Measurements from ENCODE around the gene BAZ2B. TPM values are rescaled to one million over a fixed set of nuclear protein-coding genes. Genes with fewer than 3 reads are reported as not detected.

The BAZ2B gene
- polyA plus RNA-seq, 2 donors = 12.5 to 18.3 TPM

- WGBS, 2 donors = 95 to 100% methylated on average over 1 of the region's 1 CpG
- no peaks in the 10 kb centered on the region for H3K9me3 ChIP-seq (ENCODE audit: control insufficient read depth in 2 of 2, insufficient read depth in 1 of 2, low read depth in 1 of 2, low read length in 1 of 2)
- no peak overlapping the region for H3K27ac ChIP-seq (ENCODE audit: low read depth in 2 of 2, low read length in 1 of 2)
- no peak overlapping the region for H3K4me3 ChIP-seq (ENCODE audit: low read depth in 1 of 2, low read length in 2 of 2)
- no peaks in the 10 kb centered on the region for H3K36me3 ChIP-seq (ENCODE audit: control insufficient read depth in 2 of 2, insufficient read depth in 2 of 2, low read length in 1 of 2)
- no peaks in the 10 kb centered on the region for H3K4me1 ChIP-seq (ENCODE audit: control insufficient read depth in 2 of 2, insufficient read depth in 2 of 2, low read length in 1 of 2)
- no peaks in the 10 kb centered on the region for H3K27me3 ChIP-seq (ENCODE audit: control insufficient read depth in 1 of 2, insufficient read depth in 2 of 2, low read length in 2 of 2)
Measured at GRCh38 chr2:159501743-159502142, 114.6 kb downstream of the BAZ2B start.

- WGBS, 2 donors = 66% methylated on average over 2 of the region's 2 CpGs
- H3K27ac ChIP-seq (ENCODE audit: low read depth in 2 of 2, low read length in 1 of 2) = peak overlapping the region in 1 of 2 donors; percentile 58
Measured at GRCh38 chr2:159497847-159498246, 118.5 kb downstream of the BAZ2B start.

GRCh38 chr2:159497256-159497655, 119.1 kb downstream of the BAZ2B start:
- no peaks in the 10 kb centered on the region for H3K36me3 ChIP-seq (ENCODE audit: control insufficient read depth in 2 of 2, insufficient read depth in 2 of 2, low read length in 1 of 2)
- no peaks in the 10 kb centered on the region for H3K27me3 ChIP-seq (ENCODE audit: control insufficient read depth in 1 of 2, insufficient read depth in 2 of 2, low read length in 2 of 2)
- H3K9me3 ChIP-seq (ENCODE audit: control insufficient read depth in 2 of 2, insufficient read depth in 1 of 2, low read depth in 1 of 2, low read length in 1 of 2) = no peaks in the 10 kb centered on the region
- H3K4me3 ChIP-seq (ENCODE audit: low read depth in 1 of 2, low read length in 2 of 2) = no peak overlapping the region
- H3K4me1 ChIP-seq (ENCODE audit: control insufficient read depth in 2 of 2, insufficient read depth in 2 of 2, low read length in 1 of 2) = no peaks in the 10 kb centered on the region
- H3K27ac ChIP-seq (ENCODE audit: low read depth in 2 of 2, low read length in 1 of 2) = peak overlapping the region in 1 of 2 donors; percentile 18

More at GRCh38 chr2:159497847-159498246, 118.5 kb downstream of the BAZ2B start:
- Histone ChIP-seq H3K36me3 (ENCODE audit: control insufficient read depth in 2 of 2, insufficient read depth in 2 of 2, low read length in 1 of 2) (no peaks in the 10 kb centered on the region), H3K4me1 (ENCODE audit: control insufficient read depth in 2 of 2, insufficient read depth in 2 of 2, low read length in 1 of 2) (no peaks in the 10 kb centered on the region), H3K4me3 (ENCODE audit: low read depth in 1 of 2, low read length in 2 of 2) (no peak overlapping the region), H3K9me3 (ENCODE audit: control insufficient read depth in 2 of 2, insufficient read depth in 1 of 2, low read depth in 1 of 2, low read length in 1 of 2) (no peaks in the 10 kb centered on the region), H3K27me3 (ENCODE audit: control insufficient read depth in 1 of 2, insufficient read depth in 2 of 2, low read length in 2 of 2) (no peaks in the 10 kb centered on the region)

GRCh38 chr2:159489476-159489875, 126.9 kb downstream of the BAZ2B start:
- Histone ChIP-seq H3K4me1 (ENCODE audit: control insufficient read depth in 2 of 2, insufficient read depth in 2 of 2, low read length in 1 of 2) (no peaks in the 10 kb centered on the region), H3K4me3 (ENCODE audit: low read depth in 1 of 2, low read length in 2 of 2) (no peak overlapping the region), H3K36me3 (ENCODE audit: control insufficient read depth in 2 of 2, insufficient read depth in 2 of 2, low read length in 1 of 2) (no peaks in the 10 kb centered on the region), H3K27ac (ENCODE audit: low read depth in 2 of 2, low read length in 1 of 2) (no peak overlapping the region), H3K27me3 (ENCODE audit: control insufficient read depth in 1 of 2, insufficient read depth in 2 of 2, low read length in 2 of 2) (no peaks in the 10 kb centered on the region), H3K9me3 (ENCODE audit: control insufficient read depth in 2 of 2, insufficient read depth in 1 of 2, low read depth in 1 of 2, low read length in 1 of 2) (no peaks in the 10 kb centered on the region)
- 93 to 97% methylated on average over 2 of the region's 2 CpGs for WGBS, 2 donors

GRCh38 chr2:159484532-159484931, 131.8 kb downstream of the BAZ2B start:
- Histone ChIP-seq H3K4me3 (ENCODE audit: low read depth in 1 of 2, low read length in 2 of 2) (no peak overlapping the region), H3K36me3 (ENCODE audit: control insufficient read depth in 2 of 2, insufficient read depth in 2 of 2, low read length in 1 of 2) (no peaks in the 10 kb centered on the region), H3K27ac (ENCODE audit: low read depth in 2 of 2, low read length in 1 of 2) (no peak overlapping the region), H3K27me3 (ENCODE audit: control insufficient read depth in 1 of 2, insufficient read depth in 2 of 2, low read length in 2 of 2) (no peaks in the 10 kb centered on the region), H3K9me3 (ENCODE audit: control insufficient read depth in 2 of 2, insufficient read depth in 1 of 2, low read depth in 1 of 2, low read length in 1 of 2) (no peaks in the 10 kb centered on the region), H3K4me1 (ENCODE audit: control insufficient read depth in 2 of 2, insufficient read depth in 2 of 2, low read length in 1 of 2) (no peaks in the 10 kb centered on the region)
- WGBS, 2 donors = 43 to 58% methylated on average over 2 of the region's 2 CpGs

GRCh38 chr2:159476329-159476728, 140.0 kb downstream of the BAZ2B start:
- peaks cover 0 to 4% of the 10 kb centered on the region in 2 donors for H3K36me3 ChIP-seq (ENCODE audit: control insufficient read depth in 2 of 2, insufficient read depth in 2 of 2, low read length in 1 of 2)

GRCh38 chr2:159475793-159476192, 140.6 kb downstream of the BAZ2B start:
- peaks cover 0 to 4% of the 10 kb centered on the region in 2 donors for H3K36me3 ChIP-seq (ENCODE audit: control insufficient read depth in 2 of 2, insufficient read depth in 2 of 2, low read length in 1 of 2)
- H3K27me3 ChIP-seq (ENCODE audit: control insufficient read depth in 1 of 2, insufficient read depth in 2 of 2, low read length in 2 of 2) = no peaks in the 10 kb centered on the region
- WGBS, 2 donors = 94 to 100% methylated on average over 4 of the region's 4 CpGs
- H3K4me3 ChIP-seq (ENCODE audit: low read depth in 1 of 2, low read length in 2 of 2) = no peak overlapping the region
- H3K9me3 ChIP-seq (ENCODE audit: control insufficient read depth in 2 of 2, insufficient read depth in 1 of 2, low read depth in 1 of 2, low read length in 1 of 2) = no peaks in the 10 kb centered on the region
- no peak overlapping the region for H3K27ac ChIP-seq (ENCODE audit: low read depth in 2 of 2, low read length in 1 of 2)
- H3K4me1 ChIP-seq (ENCODE audit: control insufficient read depth in 2 of 2, insufficient read depth in 2 of 2, low read length in 1 of 2) = no peaks in the 10 kb centered on the region

More at GRCh38 chr2:159476329-159476728, 140.0 kb downstream of the BAZ2B start:
- Histone ChIP-seq H3K27ac (ENCODE audit: low read depth in 2 of 2, low read length in 1 of 2) (no peak overlapping the region), H3K27me3 (ENCODE audit: control insufficient read depth in 1 of 2, insufficient read depth in 2 of 2, low read length in 2 of 2) (no peaks in the 10 kb centered on the region), H3K9me3 (ENCODE audit: control insufficient read depth in 2 of 2, insufficient read depth in 1 of 2, low read depth in 1 of 2, low read length in 1 of 2) (no peaks in the 10 kb centered on the region), H3K4me1 (ENCODE audit: control insufficient read depth in 2 of 2, insufficient read depth in 2 of 2, low read length in 1 of 2) (no peaks in the 10 kb centered on the region), H3K4me3 (ENCODE audit: low read depth in 1 of 2, low read length in 2 of 2) (no peak overlapping the region)
- 94 to 97% methylated on average over 2 of the region's 2 CpGs for WGBS, 2 donors

GRCh38 chr2:159471340-159471739, 145.0 kb downstream of the BAZ2B start:
- H3K27ac ChIP-seq (ENCODE audit: low read depth in 2 of 2, low read length in 1 of 2) = no peak overlapping the region
- H3K27me3 ChIP-seq (ENCODE audit: control insufficient read depth in 1 of 2, insufficient read depth in 2 of 2, low read length in 2 of 2) = no peaks in the 10 kb centered on the region
- H3K4me3 ChIP-seq (ENCODE audit: low read depth in 1 of 2, low read length in 2 of 2) = no peak overlapping the region
- H3K4me1 ChIP-seq (ENCODE audit: control insufficient read depth in 2 of 2, insufficient read depth in 2 of 2, low read length in 1 of 2) = no peaks in the 10 kb centered on the region
- H3K9me3 ChIP-seq (ENCODE audit: control insufficient read depth in 2 of 2, insufficient read depth in 1 of 2, low read depth in 1 of 2, low read length in 1 of 2) = no peaks in the 10 kb centered on the region
- peaks cover 0 to 4% of the 10 kb centered on the region in 2 donors for H3K36me3 ChIP-seq (ENCODE audit: control insufficient read depth in 2 of 2, insufficient read depth in 2 of 2, low read length in 1 of 2)
- WGBS, 2 donors = 50% methylated on average over 2 of the region's 2 CpGs

GRCh38 chr2:159468257-159468656, 148.1 kb downstream of the BAZ2B start:
- H3K4me3 ChIP-seq (ENCODE audit: low read depth in 1 of 2, low read length in 2 of 2) = no peak overlapping the region
- H3K27me3 ChIP-seq (ENCODE audit: control insufficient read depth in 1 of 2, insufficient read depth in 2 of 2, low read length in 2 of 2) = no peaks in the 10 kb centered on the region
- no peaks in the 10 kb centered on the region for H3K9me3 ChIP-seq (ENCODE audit: control insufficient read depth in 2 of 2, insufficient read depth in 1 of 2, low read depth in 1 of 2, low read length in 1 of 2)
- H3K4me1 ChIP-seq (ENCODE audit: control insufficient read depth in 2 of 2, insufficient read depth in 2 of 2, low read length in 1 of 2) = no peaks in the 10 kb centered on the region
- WGBS, 2 donors = 95 to 96% methylated on average over 2 of the region's 2 CpGs
- no peaks in the 10 kb centered on the region for H3K36me3 ChIP-seq (ENCODE audit: control insufficient read depth in 2 of 2, insufficient read depth in 2 of 2, low read length in 1 of 2)
- no peak overlapping the region for H3K27ac ChIP-seq (ENCODE audit: low read depth in 2 of 2, low read length in 1 of 2)

- Histone ChIP-seq H3K27ac (ENCODE audit: low read depth in 2 of 2, low read length in 1 of 2) (no peak overlapping the region), H3K9me3 (ENCODE audit: control insufficient read depth in 2 of 2, insufficient read depth in 1 of 2, low read depth in 1 of 2, low read length in 1 of 2) (no peaks in the 10 kb centered on the region), H3K4me3 (ENCODE audit: low read depth in 1 of 2, low read length in 2 of 2) (no peak overlapping the region), H3K36me3 (ENCODE audit: control insufficient read depth in 2 of 2, insufficient read depth in 2 of 2, low read length in 1 of 2) (no peaks in the 10 kb centered on the region), H3K27me3 (ENCODE audit: control insufficient read depth in 1 of 2, insufficient read depth in 2 of 2, low read length in 2 of 2) (no peaks in the 10 kb centered on the region), H3K4me1 (ENCODE audit: control insufficient read depth in 2 of 2, insufficient read depth in 2 of 2, low read length in 1 of 2) (no peaks in the 10 kb centered on the region)
- WGBS, 2 donors = 96 to 97% methylated on average over 7 of the region's 7 CpGs
Measured at GRCh38 chr2:159462961-159463360, 153.4 kb downstream of the BAZ2B start.

Measured in esophagus (tissue), 2 donors.